Vagina (tissue), 2 donors: ENCODE measurements around the gene WDR91. TPM values are rescaled to one million over a fixed set of nuclear protein-coding genes. Genes with fewer than 3 reads are reported as not detected.
"Not testable (repeated sequence)": the region's sequence is repeated elsewhere in the genome, so short reads cannot be mapped to it uniquely, and the experiment has no call there.

ENCODE experiments used
- DNase-seq, 2 donors: peaks; one replicate each; pipeline ENCODE4 v3.0.0-alpha.2; 2017; ENCODE audit errors: extremely low spot score in 2 of 2
- H3K27ac ChIP-seq: fragments of 200-600 bp; sonication (generic); one replicate; pipeline ENCODE4 v1.5.1; 2019
- H3K27me3 ChIP-seq: fragments of 200-600 bp; sonication (generic); one replicate; pipeline ENCODE4 v1.5.1; 2019
- H3K36me3 ChIP-seq, 2 donors: fragments of 200-600 bp; sonication (generic); one replicate each; pipeline ENCODE4 v1.5.1; 2017 to 2019
- H3K4me1 ChIP-seq: fragments of 200-600 bp; sonication (generic); one replicate; pipeline ENCODE4 v1.5.1; 2019
- H3K4me3 ChIP-seq, 2 donors: fragments of 200-600 bp; sonication (generic); 1 replicate in 1 of 2; 2 replicates in 1 of 2; pipeline ENCODE4 v1.5.1; 2016 to 2019
- H3K9me3 ChIP-seq: fragments of 200-600 bp; sonication (generic); one replicate; pipeline ENCODE4 v1.5.1; 2019
- POLR2A ChIP-seq, 2 donors: fragments of 450-650 bp; IDR thresholded peaks; one replicate each; pipeline ENCODE4 v1.6.1; 2017; ENCODE audit warnings: antibody characterized with exemption in 2 of 2, mild to moderate bottlenecking in 2 of 2, moderate library complexity in 2 of 2
- POLR2AphosphoS5 ChIP-seq, 2 donors: sonication (generic); formaldehyde crosslinking; IDR thresholded peaks; one replicate each; pipeline ENCODE4 v1.9.0; 2017; ENCODE audit warnings: antibody characterized with exemption in 2 of 2, mild to moderate bottlenecking in 2 of 2, low read depth in 1 of 2; ENCODE audit not compliant: insufficient read depth in 1 of 2
- intact Hi-C: fragments of 100-400 bp; cut with DNase I; formaldehyde crosslinking; loops from one replicate; pipeline ENCODE4 v1.15.1; 2023
- total RNA-seq: library from RNA; depleted of rRNA; stranded (reverse); fragments of >200 nt; gene quantifications from one replicate; pipeline ENCODE4 v1.2.3, GENCODE V29; 2016
- TF ChIP-seq, protein P1 (sequence below), 3 experiments: fragments of 450-650 bp in 2 of 3; fragments of 200-600 bp in 1 of 3; sonication (generic) in 1 of 3; IDR thresholded peaks; one replicate each; pipeline ENCODE4 v1.5.1; 2017 to 2019; ENCODE audit warnings: antibody characterized with exemption in 3 of 3, mild to moderate bottlenecking in 2 of 3, moderate library complexity in 2 of 3

Gene WDR91
- total RNA-seq, 1 donor from 2014 or later, result 31.2 TPM

DNA sequence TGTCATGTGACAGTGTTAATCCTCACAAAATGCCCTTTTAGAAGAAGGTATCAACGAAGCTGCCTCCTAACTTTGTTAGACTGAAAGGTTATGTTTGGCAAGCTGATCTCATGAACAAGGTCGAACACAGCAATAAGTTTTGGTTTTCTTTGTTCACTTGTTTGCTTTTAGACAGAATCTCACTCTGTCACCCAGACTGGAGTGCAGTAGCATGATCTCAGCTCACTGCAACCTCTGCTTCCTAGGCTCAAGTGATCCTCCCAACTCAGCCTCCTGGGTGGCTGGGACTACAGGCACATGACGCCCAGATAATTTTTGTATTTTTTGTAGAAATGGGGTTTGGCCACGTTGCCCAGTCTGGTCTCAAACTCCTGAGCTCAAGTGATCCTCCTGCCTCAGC, 23.4 kb upstream of the WDR91 start:
- Histone ChIP-seq H3K4me1 (no peaks in the 10 kb centered on the region), H3K4me3 (no peak overlapping the region), H3K27me3 (no peaks in the 10 kb centered on the region), H3K9me3 (no peaks in the 10 kb centered on the region), H3K27ac (no peak overlapping the region), H3K36me3 (no peaks in the 10 kb centered on the region)
- intact Hi-C loops, result no loop called here
- DNase-seq, result peak in 1 of 2 donors; percentile 20
- TF ChIP-seq POLR2AphosphoS5 (IDR thresholded peaks at IDR 0.05; ENCODE audit: insufficient read depth in 1 of 2, low read depth in 1 of 2) (no peak), POLR2A (IDR thresholded peaks at IDR 0.05) (no peak)
- TF ChIP-seq, protein P1, sequence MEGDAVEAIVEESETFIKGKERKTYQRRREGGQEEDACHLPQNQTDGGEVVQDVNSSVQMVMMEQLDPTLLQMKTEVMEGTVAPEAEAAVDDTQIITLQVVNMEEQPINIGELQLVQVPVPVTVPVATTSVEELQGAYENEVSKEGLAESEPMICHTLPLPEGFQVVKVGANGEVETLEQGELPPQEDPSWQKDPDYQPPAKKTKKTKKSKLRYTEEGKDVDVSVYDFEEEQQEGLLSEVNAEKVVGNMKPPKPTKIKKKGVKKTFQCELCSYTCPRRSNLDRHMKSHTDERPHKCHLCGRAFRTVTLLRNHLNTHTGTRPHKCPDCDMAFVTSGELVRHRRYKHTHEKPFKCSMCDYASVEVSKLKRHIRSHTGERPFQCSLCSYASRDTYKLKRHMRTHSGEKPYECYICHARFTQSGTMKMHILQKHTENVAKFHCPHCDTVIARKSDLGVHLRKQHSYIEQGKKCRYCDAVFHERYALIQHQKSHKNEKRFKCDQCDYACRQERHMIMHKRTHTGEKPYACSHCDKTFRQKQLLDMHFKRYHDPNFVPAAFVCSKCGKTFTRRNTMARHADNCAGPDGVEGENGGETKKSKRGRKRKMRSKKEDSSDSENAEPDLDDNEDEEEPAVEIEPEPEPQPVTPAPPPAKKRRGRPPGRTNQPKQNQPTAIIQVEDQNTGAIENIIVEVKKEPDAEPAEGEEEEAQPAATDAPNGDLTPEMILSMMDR (IDR thresholded peaks at IDR 0.05), result no peak

DNA sequence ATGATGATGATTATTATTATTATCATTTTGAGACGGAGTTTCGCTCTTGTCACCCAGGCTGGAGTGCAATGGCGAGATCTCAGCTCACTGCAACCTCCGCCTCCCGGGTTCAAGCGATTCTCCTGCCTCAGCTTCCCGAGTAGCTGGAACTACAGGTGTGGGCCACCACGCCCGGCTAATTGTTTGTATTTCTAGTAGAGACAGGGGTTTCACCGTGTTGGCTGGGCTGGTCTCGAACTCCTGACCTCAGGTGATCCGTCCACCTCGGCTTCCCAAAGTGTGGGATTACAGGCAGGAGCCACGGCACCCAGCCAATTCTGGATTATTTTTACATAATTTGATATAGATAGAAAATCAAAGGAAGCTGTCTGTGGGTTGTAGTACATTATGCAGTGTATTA, 22.8 kb upstream of the WDR91 start:
- intact Hi-C loops, H3K27ac ChIP-seq, H3K4me3 ChIP-seq, H3K4me1 ChIP-seq, H3K27me3 ChIP-seq, H3K36me3 ChIP-seq, H3K9me3 ChIP-seq: not testable (repeated sequence)
- peak in 1 of 2 donors; percentile 8 for DNase-seq

DNA sequence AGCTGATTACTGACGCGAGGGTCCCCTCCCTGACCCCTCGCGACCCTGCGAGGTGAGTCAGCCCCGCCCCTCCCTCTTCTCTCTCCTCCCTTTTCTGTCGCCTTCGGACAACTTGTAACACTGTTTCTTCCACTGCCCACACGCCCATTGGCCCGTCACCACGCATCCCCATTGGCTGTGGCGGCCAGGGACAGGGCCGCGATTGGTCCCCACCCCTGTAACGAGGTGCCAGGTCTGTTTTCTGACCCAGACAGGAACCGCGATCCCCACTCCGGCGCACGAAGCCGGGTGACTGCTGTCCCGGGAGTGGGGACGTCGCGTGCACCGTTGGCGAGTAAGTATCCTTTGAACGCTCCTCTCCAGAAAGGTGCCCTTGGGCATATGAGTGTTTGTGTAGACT, 22.2 kb upstream of the WDR91 start, which contains the start of gene STRA8:
Gene STRA8, plus strand, starts transcription at position 269 of the 400 bp plus-strand sequence. CDS start 6,687 bp downstream, outside the sequence.
- intact Hi-C loops, result no loop called here
- Histone ChIP-seq H3K4me3 (no peak within 1 kb of the TSS), H3K27ac (no peak within 1 kb of the TSS), H3K36me3 (no peaks in the 10 kb centered on the region), H3K4me1 (no peaks in the 10 kb centered on the region), H3K27me3 (no peaks in the 10 kb centered on the region), H3K9me3 (no peaks in the 10 kb centered on the region)
- DNase-seq, result peak in 1 of 2 donors; percentile 52
- TF ChIP-seq, protein P1 (IDR thresholded peaks at IDR 0.05), result no peak
- no peak for TF ChIP-seq POLR2A (IDR thresholded peaks at IDR 0.05)
- TF ChIP-seq POLR2AphosphoS5 (IDR thresholded peaks at IDR 0.05; ENCODE audit: insufficient read depth in 1 of 2, low read depth in 1 of 2), result no peak

DNA sequence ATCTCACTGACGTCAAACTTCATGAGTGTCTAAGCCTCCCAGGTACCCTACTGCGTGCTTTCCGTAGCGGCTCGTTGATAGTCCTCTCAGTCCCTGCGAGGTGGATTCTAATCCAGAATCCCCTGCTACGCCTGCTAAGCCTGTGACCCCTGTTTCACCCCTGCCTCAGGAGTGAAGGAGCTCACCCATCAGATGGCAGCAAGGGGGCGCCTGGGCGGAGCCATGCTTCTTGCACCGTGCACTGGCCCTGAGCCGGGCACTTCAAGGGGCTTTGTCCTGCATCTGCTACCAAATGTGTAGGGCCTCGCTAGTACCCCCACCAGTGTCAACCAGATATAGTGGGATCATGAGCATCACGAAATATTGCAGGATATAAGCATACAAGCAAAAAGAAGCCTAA, 21.4 kb upstream of the WDR91 start:
- Histone ChIP-seq H3K9me3 (no peaks in the 10 kb centered on the region), H3K27ac (no peak overlapping the region), H3K4me3 (no peak overlapping the region), H3K36me3 (no peaks in the 10 kb centered on the region), H3K27me3 (no peaks in the 10 kb centered on the region), H3K4me1 (no peaks in the 10 kb centered on the region)
- intact Hi-C loops, result no loop called here
- DNase-seq, result peak in 1 of 2 donors; percentile 37
- no peak for TF ChIP-seq POLR2AphosphoS5 (IDR thresholded peaks at IDR 0.05; ENCODE audit: insufficient read depth in 1 of 2, low read depth in 1 of 2)
- no peak for TF ChIP-seq POLR2A (IDR thresholded peaks at IDR 0.05)
- TF ChIP-seq, protein P1 (IDR thresholded peaks at IDR 0.05), result no peak

DNA sequence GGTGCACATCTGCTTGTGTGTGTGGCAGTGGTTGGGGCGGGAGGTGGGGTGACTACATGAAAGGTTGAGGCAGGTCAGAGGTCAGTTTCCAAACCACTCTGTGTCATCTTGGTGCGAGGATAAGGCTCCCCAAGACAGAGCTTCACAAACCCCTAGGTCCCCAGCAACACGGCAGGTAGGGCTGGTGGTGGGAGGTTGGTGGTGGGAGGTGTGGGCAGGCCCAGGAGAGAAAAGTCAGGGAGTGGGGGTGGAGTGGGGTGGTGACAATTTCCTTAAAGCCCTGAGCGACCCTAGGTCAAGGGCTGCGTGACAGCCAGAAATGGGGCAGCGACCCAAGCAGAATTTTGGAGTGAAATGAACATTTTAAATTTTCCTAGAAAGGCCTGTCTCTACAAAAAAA, 20.8 kb upstream of the WDR91 start:
- no peaks in the 10 kb centered on the region for H3K36me3 ChIP-seq
- intact Hi-C loops, result no loop called here
- no peak overlapping the region for H3K4me3 ChIP-seq
- no peaks in the 10 kb centered on the region for H3K9me3 ChIP-seq
- H3K27me3 ChIP-seq, result no peaks in the 10 kb centered on the region
- TF ChIP-seq, protein P1 (IDR thresholded peaks at IDR 0.05), result no peak
- TF ChIP-seq POLR2A (IDR thresholded peaks at IDR 0.05) (no peak), POLR2AphosphoS5 (IDR thresholded peaks at IDR 0.05; ENCODE audit: insufficient read depth in 1 of 2, low read depth in 1 of 2) (no peak)
- DNase-seq, result no peak
- no peaks in the 10 kb centered on the region for H3K4me1 ChIP-seq
- H3K27ac ChIP-seq, result no peak overlapping the region
